Erythroblast (primary cell): ENCODE results near the gene PARP11.

Source experiments
- GATA1 ChIP-seq: IDR thresholded peaks from 2 replicates; pipeline ENCODE4 v1.6.1; 2011; ENCODE audit warnings: low read depth, mild to moderate bottlenecking, control low read depth, low read length, moderate library complexity
- POLR2A ChIP-seq: IDR thresholded peaks from 2 replicates; pipeline ENCODE4 v1.6.1; 2011; ENCODE audit warnings: mild to moderate bottlenecking, low read length

- TF ChIP-seq POLR2A (no peak), GATA1 (no peak)
Observed at GRCh38 chr12:3913278-3913677, 40.1 kb upstream of the PARP11 start.
